ENCODE results near the gene TNKS2.

- TF ChIP-seq POLR2A (IDR thresholded peaks at IDR 0.05; ENCODE audit: low read length) (no peak), GATA1 (IDR thresholded peaks at IDR 0.05; ENCODE audit: low read depth, low read length) (no peak)
These were observed 67.4 kb downstream of the TNKS2 start for GRCh38 chr10:91865562-91866081.

All from erythroblast (primary cell).